GM12878 (cell line): ENCODE measurements around the gene USP50. TPM values are rescaled to one million over a fixed set of nuclear protein-coding genes. Genes with fewer than 3 reads are reported as not detected.

Source experiments
- ATAC-seq: fragments of 200-7000 bp; cut with Tn5 transposase; 3 replicates; pipeline ENCODE4 v1.9.1; 2020; ENCODE audit warnings: mild to moderate bottlenecking, moderate library complexity
- BruUV-seq: library from RNA; stranded (reverse); fragments of 400-500 nt; replicated peaks from 2 replicates; lab custom pipeline; 2021; lab: Mats Ljungman, UMichigan
- CTCF ChIA-PET: fragments of 300-600 bp; sonication (Branson Sonifier 250); formaldehyde crosslinking; extraction: SDS; loops from one replicate; lab custom pipeline; 2021; ENCODE audit warnings: inconsistent platforms; lab: Yijun Ruan, JAX
- POLR2A ChIA-PET: fragments of 350-600 bp; formaldehyde crosslinking; extraction: SDS; loops from one replicate; lab custom pipeline; 2021; ENCODE audit warnings: inconsistent platforms; lab: Charles Lee
- RAD21 ChIA-PET: fragments of 300-600 bp; sonication (Branson Sonifier 250); formaldehyde crosslinking; loops from one replicate; lab custom pipeline; 2023; ENCODE audit warnings: antibody characterized with exemption; ENCODE audit not compliant: unreplicated experiment; lab: Charles Lee
- SMC1A ChIA-PET: fragments of 300-600 bp; sonication (Branson Sonifier 250); formaldehyde crosslinking; loops from one replicate; lab custom pipeline; 2023; ENCODE audit not compliant: unreplicated experiment, uncharacterized antibody; lab: Charles Lee
- DNase-seq: peaks from one replicate; pipeline ENCODE4 v3.0.0-alpha.2; 2011; ENCODE audit warnings: low read depth, low spot score
- FAIRE-seq: peaks from 3 replicates; lab custom pipeline; 2011; peaks lifted over from hg19 to GRCh38; lab: Jason Lieb, UNC
- H2AFZ ChIP-seq: 2 replicates; pipeline ENCODE4 v1.6.0; 2011; ENCODE audit warnings: low read depth, low read length, control low read depth; ENCODE audit not compliant: control insufficient read depth
- H3K27ac ChIP-seq: 2 replicates; pipeline ENCODE4 v1.5.1; 2011; ENCODE audit warnings: control low read depth; ENCODE audit not compliant: control insufficient read depth, insufficient read depth
- H3K27me3 ChIP-seq, 2 experiments: replicated peaks in 1 of 2; 2 replicates each; pipeline versions ENCODE4 v1.6.0 to v1.6.1; 2011; ENCODE audit warnings: low read length in 1 of 2; ENCODE audit not compliant: control insufficient read depth in 2 of 2, insufficient read depth in 2 of 2
- H3K36me3 ChIP-seq, 2 experiments: 2 replicates each; pipeline ENCODE4 v1.5.1; 2011; ENCODE audit warnings: low read length in 1 of 2; ENCODE audit not compliant: control insufficient read depth in 2 of 2, insufficient read depth in 2 of 2
- H3K4me1 ChIP-seq: 2 replicates; pipeline ENCODE4 v1.6.1; 2011; ENCODE audit warnings: mild to moderate bottlenecking, low read length, moderate library complexity, mixed read lengths; ENCODE audit not compliant: control insufficient read depth, insufficient read depth
- H3K4me2 ChIP-seq: 2 replicates; pipeline ENCODE4 v1.6.0; 2011; ENCODE audit warnings: control low read depth; ENCODE audit not compliant: control insufficient read depth, insufficient read depth
- H3K4me3 ChIP-seq: fragments of 200-600 bp; sonication (generic); 2 replicates; pipeline ENCODE4 v1.5.1; 2016
- H3K79me2 ChIP-seq: 2 replicates; pipeline ENCODE4 v1.6.0; 2011; ENCODE audit warnings: low read length; ENCODE audit not compliant: control insufficient read depth, insufficient read depth
- H3K9ac ChIP-seq: 2 replicates; pipeline ENCODE4 v1.8.0; 2011; ENCODE audit warnings: low read length, control low read depth, mixed read lengths; ENCODE audit not compliant: control insufficient read depth, insufficient read depth
- H3K9me3 ChIP-seq: replicated peaks from 3 replicates; pipeline ENCODE4 v1.5.1; 2011; ENCODE audit warnings: mild to moderate bottlenecking, low read length; ENCODE audit not compliant: control insufficient read depth, insufficient read depth
- H4K20me1 ChIP-seq: 2 replicates; pipeline ENCODE4 v1.6.0; 2011; ENCODE audit not compliant: control insufficient read depth, insufficient read depth
- EP300 ChIP-seq, 2 experiments: fragments of 150-350 bp in 1 of 2; IDR thresholded peaks; 2 replicates each; pipeline ENCODE4 v1.6.1; 2011 to 2012; ENCODE audit warnings: low read depth in 2 of 2, low read length in 2 of 2, borderline replicate concordance in 1 of 2, improper control_type of control experiment in 1 of 2, inconsistent platforms in 1 of 2; ENCODE audit not compliant: control insufficient read depth in 1 of 2
- ETV6 ChIP-seq, 2 experiments: fragments of 450-650 bp in 1 of 2; IDR thresholded peaks in 1 of 2; conservative IDR thresholded peaks in 1 of 2; 2 replicates each; pipeline ENCODE4 v1.6.1; 2014; ENCODE audit warnings: antibody characterized with exemption in 1 of 2, borderline replicate concordance in 1 of 2, low read depth in 1 of 2, mild to moderate bottlenecking in 1 of 2, moderate library complexity in 1 of 2
- FOS ChIP-seq: IDR thresholded peaks from 3 replicates; pipeline ENCODE4 v1.6.1; 2011; ENCODE audit warnings: borderline replicate concordance; ENCODE audit not compliant: insufficient read length; ENCODE audit errors: extremely low read depth
- GATAD2B ChIP-seq: fragments of 450-650 bp; conservative IDR thresholded peaks from 2 replicates; pipeline ENCODE4 v1.6.1; 2017; ENCODE audit warnings: low read depth, mild to moderate bottlenecking, moderate library complexity
- HCFC1 ChIP-seq: fragments of 150-350 bp; IDR thresholded peaks from 2 replicates; pipeline ENCODE4 v1.6.1; 2014; ENCODE audit warnings: low read length
- LARP7 ChIP-seq: fragments of 450-650 bp; IDR thresholded peaks from 2 replicates; pipeline ENCODE4 v1.6.1; 2017; ENCODE audit warnings: mild to moderate bottlenecking
- NR2C1 ChIP-seq: fragments of 450-650 bp; IDR thresholded peaks from 2 replicates; pipeline ENCODE4 v1.6.1; 2017; ENCODE audit warnings: antibody characterized with exemption, mild to moderate bottlenecking, moderate library complexity
- POU2F2 ChIP-seq: IDR thresholded peaks from 3 replicates; pipeline ENCODE4 v1.6.1; 2011; ENCODE audit warnings: low read depth, mild to moderate bottlenecking, low read length, borderline replicate concordance
- RELA ChIP-seq: fragments of 450-650 bp; IDR thresholded peaks from 2 replicates; pipeline ENCODE4 v1.8.0; 2014; ENCODE audit warnings: borderline replicate concordance; ENCODE audit not compliant: partially characterized antibody
- SMARCA5 ChIP-seq: fragments of 450-650 bp; IDR thresholded peaks from 2 replicates; pipeline ENCODE4 v1.6.1; 2017; ENCODE audit warnings: mild to moderate bottlenecking
- WGBS: methylation state at CpG from one replicate; pipeline ENCODE4 v1.1.6; 2016; ENCODE audit warnings: low lambda C conversion rate; ENCODE audit not compliant: insufficient replicate concordance, insufficient coverage; ENCODE audit errors: missing lambda C conversion rate; 5-methylcytosine and 5-hydroxymethylcytosine counted together
- in situ Hi-C: fragments of 300-500 bp; cut with MboI; formaldehyde crosslinking; loops from 9 replicates; pipeline ENCODE4 v1.14.3; 2018; ENCODE audit warnings: mixed read lengths
- intact Hi-C: fragments of 100-400 bp; cut with micrococcal nuclease; formaldehyde crosslinking; loops from one replicate; pipeline ENCODE4 v1.14.2; 2022; ENCODE audit not compliant: unreplicated experiment
- polyA plus RNA-seq, 11 experiments: library from polyadenylated mRNA; depleted of rRNA in 4 of 11; unstranded in 6 of 11; stranded (reverse) in 5 of 11; fragments of >200 nt; fragmentation: Nextera tagmentation in 4 of 11; fragmentation: Illumina TruSeq in 1 of 11; extraction: Ambion mirVana in 4 of 11; extraction: Trizol in 1 of 11; gene quantifications; 1 replicate in 1 of 11; 2 replicates in 10 of 11; pipeline versions ENCODE4 v1.2.1 to v1.2.3, GENCODE V29; 2011 to 2016; ENCODE audit warnings: inconsistent platforms in 2 of 11, missing spikeins in 2 of 11, low read depth in 1 of 11
- total RNA-seq, 4 experiments: library from RNA; depleted of rRNA in 3 of 4; stranded (reverse); fragments of >200 nt in 3 of 4; fragmentation: Illumina TruSeq in 1 of 4; extraction: Trizol in 1 of 4; gene quantifications; 2 replicates each; pipeline versions ENCODE4 v1.2.1 to v1.2.3, GENCODE V29; 2013 to 2021
- TF ChIP-seq, protein P1 (sequence below): IDR thresholded peaks from 2 replicates; pipeline ENCODE4 v1.6.1; 2012; ENCODE audit warnings: mild to moderate bottlenecking, low read depth, low read length
- TF ChIP-seq, protein P2 (sequence below): fragments of 150-350 bp; IDR thresholded peaks from 2 replicates; pipeline ENCODE4 v1.6.1; 2016; ENCODE audit warnings: low read depth, low read length

Gene USP50
- total and polyA plus RNA-seq, 10 of the 15 experiments (the other 5 are each of a cell fraction or from before 2014, with no cell fraction given), result 0.15 to 0.21 (median 0.19) TPM; not detected in 7

DNA sequence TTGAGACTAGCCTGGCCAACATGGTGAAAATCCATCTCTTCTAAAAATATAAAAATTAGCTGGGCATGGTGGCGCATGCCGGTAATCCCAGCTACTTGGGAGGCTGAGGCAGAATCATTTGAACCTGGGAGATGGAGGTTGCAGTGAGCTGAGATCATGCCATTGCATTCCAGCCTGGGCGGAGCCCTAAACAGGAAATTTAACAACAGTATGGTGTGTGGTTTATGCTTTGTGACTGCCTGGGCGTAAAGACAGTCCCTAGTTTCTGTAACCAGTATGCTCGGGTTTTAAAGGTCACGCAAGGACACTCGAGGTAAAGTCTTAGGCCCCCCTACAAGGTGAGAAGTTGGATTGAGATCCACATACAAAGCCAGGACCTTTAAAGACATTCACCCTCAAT, 43.3 kb downstream of the USP50 start (continued):
- TF ChIP-seq, protein P1, sequence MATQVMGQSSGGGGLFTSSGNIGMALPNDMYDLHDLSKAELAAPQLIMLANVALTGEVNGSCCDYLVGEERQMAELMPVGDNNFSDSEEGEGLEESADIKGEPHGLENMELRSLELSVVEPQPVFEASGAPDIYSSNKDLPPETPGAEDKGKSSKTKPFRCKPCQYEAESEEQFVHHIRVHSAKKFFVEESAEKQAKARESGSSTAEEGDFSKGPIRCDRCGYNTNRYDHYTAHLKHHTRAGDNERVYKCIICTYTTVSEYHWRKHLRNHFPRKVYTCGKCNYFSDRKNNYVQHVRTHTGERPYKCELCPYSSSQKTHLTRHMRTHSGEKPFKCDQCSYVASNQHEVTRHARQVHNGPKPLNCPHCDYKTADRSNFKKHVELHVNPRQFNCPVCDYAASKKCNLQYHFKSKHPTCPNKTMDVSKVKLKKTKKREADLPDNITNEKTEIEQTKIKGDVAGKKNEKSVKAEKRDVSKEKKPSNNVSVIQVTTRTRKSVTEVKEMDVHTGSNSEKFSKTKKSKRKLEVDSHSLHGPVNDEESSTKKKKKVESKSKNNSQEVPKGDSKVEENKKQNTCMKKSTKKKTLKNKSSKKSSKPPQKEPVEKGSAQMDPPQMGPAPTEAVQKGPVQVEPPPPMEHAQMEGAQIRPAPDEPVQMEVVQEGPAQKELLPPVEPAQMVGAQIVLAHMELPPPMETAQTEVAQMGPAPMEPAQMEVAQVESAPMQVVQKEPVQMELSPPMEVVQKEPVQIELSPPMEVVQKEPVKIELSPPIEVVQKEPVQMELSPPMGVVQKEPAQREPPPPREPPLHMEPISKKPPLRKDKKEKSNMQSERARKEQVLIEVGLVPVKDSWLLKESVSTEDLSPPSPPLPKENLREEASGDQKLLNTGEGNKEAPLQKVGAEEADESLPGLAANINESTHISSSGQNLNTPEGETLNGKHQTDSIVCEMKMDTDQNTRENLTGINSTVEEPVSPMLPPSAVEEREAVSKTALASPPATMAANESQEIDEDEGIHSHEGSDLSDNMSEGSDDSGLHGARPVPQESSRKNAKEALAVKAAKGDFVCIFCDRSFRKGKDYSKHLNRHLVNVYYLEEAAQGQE, result no peak
- no peak for TF ChIP-seq POU2F2
- TF ChIP-seq RELA, result no peak
- no peak for TF ChIP-seq ETV6 (conservative IDR thresholded peaks at IDR 0.05 in 1 of 2, IDR thresholded peaks at IDR 0.05 in 1 of 2; ENCODE audit: borderline replicate concordance in 1 of 2, low read depth in 1 of 2)

DNA sequence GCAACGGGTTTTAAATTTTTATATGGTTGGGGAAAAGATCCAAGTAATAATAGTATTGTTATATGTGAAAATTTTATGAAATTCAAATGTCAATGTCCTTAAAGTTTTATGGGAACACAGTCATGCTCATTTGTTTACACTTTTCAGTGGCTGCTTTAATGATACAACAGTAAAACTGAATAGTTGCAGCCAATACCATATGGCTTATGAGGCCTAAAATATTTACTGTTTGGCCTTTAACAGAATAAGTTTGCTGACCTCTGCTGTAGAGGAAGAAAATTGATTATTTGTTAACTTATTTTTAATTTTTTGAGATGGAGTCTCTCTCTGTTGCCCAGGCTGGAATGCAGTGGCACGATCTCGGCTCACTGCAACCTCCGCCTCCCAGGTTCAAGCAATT, 44.7 kb downstream of the USP50 start:
- no peaks in the 10 kb centered on the region for H3K9me3 ChIP-seq
- BruUV-seq, result no TSS peak
- ChIA-PET POLR2A (interaction anchor here (0.6 kb wide), 2 partner anchors 21 to 147 kb away, joined by 5 read pairs; partner anchors contain the start of gene GABPB1), SMC1A (no interaction called here), CTCF (no interaction called here), RAD21 (interaction anchor here (0.6 kb wide), 1 partner anchor 558 kb away, joined by 7 read pairs; no protein-coding TSS in a partner anchor)
- no peak overlapping the region for H2AFZ ChIP-seq
- H3K36me3 ChIP-seq, result peaks cover under 1 to 26% of the 10 kb centered on the region in 2 experiments; a peak in 3 of 4 replicates
- WGBS, result 100% methylated on average over 4 of the region's 4 CpGs
- intact Hi-C loops, result no loop called here
- H3K4me2 ChIP-seq, result no peak overlapping the region
- H3K4me3 ChIP-seq, result no peak overlapping the region
- H3K4me1 ChIP-seq, result no peaks in the 10 kb centered on the region
- no peak for TF ChIP-seq GATAD2B
- no peak for TF ChIP-seq FOS
- TF ChIP-seq NR2C1, result no peak
- TF ChIP-seq, protein P2, sequence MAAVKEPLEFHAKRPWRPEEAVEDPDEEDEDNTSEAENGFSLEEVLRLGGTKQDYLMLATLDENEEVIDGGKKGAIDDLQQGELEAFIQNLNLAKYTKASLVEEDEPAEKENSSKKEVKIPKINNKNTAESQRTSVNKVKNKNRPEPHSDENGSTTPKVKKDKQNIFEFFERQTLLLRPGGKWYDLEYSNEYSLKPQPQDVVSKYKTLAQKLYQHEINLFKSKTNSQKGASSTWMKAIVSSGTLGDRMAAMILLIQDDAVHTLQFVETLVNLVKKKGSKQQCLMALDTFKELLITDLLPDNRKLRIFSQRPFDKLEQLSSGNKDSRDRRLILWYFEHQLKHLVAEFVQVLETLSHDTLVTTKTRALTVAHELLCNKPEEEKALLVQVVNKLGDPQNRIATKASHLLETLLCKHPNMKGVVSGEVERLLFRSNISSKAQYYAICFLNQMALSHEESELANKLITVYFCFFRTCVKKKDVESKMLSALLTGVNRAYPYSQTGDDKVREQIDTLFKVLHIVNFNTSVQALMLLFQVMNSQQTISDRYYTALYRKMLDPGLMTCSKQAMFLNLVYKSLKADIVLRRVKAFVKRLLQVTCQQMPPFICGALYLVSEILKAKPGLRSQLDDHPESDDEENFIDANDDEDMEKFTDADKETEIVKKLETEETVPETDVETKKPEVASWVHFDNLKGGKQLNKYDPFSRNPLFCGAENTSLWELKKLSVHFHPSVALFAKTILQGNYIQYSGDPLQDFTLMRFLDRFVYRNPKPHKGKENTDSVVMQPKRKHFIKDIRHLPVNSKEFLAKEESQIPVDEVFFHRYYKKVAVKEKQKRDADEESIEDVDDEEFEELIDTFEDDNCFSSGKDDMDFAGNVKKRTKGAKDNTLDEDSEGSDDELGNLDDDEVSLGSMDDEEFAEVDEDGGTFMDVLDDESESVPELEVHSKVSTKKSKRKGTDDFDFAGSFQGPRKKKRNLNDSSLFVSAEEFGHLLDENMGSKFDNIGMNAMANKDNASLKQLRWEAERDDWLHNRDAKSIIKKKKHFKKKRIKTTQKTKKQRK, result no peak
- no peak for TF ChIP-seq HCFC1
- TF ChIP-seq LARP7, result no peak
- no peak for TF ChIP-seq SMARCA5
- no peak for TF ChIP-seq EP300 (IDR thresholded peaks at IDR 0.05; ENCODE audit: borderline replicate concordance in 1 of 2, control insufficient read depth in 1 of 2, low read depth in 2 of 2, low read length in 2 of 2)
- no peak overlapping the region for H3K27ac ChIP-seq
- ATAC-seq (no peak), DNase-seq (no peak), FAIRE-seq (no peak)
- H4K20me1 ChIP-seq, result no peaks in the 10 kb centered on the region
- no peak overlapping the region for H3K9ac ChIP-seq
- H3K27me3 ChIP-seq, result no peaks in the 10 kb centered on the region
- in situ Hi-C loops, result no loop called here
- H3K79me2 ChIP-seq, result no peaks in the 10 kb centered on the region
